ENCODE measurements around the gene TSPAN14. TPM values are rescaled to one million over a fixed set of nuclear protein-coding genes. Genes with fewer than 3 reads are reported as not detected.

TSPAN14 gene
- total and polyA plus RNA-seq, 2 of the 13 experiments (the other 11 are each of a cell fraction or from before 2014, with no cell fraction given) = 24.1 to 80.6 TPM

GRCh38 chr10:80498833-80499741, 45.0 kb downstream of the TSPAN14 start (continued):
- peak; percentile 83; the same call in 1 of the 2 replicates for TF ChIP-seq AHDC1 (CRISPR knock-in tag; IDR thresholded peaks at IDR 0.05; ENCODE audit: borderline replicate concordance)
- 0 out of 2 replicates have a peak, but pooled peaks have one; percentile 18 for TF ChIP-seq TSC22D2 (CRISPR knock-in tag; IDR thresholded peaks at IDR 0.05; ENCODE audit: borderline replicate concordance)
- no peak for TF ChIP-seq ZNF597 (CRISPR knock-in tag; IDR thresholded peaks at IDR 0.05)
- peak; percentile 73 for TF ChIP-seq NCOA2 (CRISPR knock-in tag; IDR thresholded peaks at IDR 0.05)
- TF ChIP-seq SRSF1 (optimal IDR thresholded peaks at IDR 0.05; ENCODE audit: low read depth, low read length) = no peak
- no peak for TF ChIP-seq ZNF10 (CRISPR knock-in tag; IDR thresholded peaks at IDR 0.05; ENCODE audit: borderline replicate concordance, low read depth)
- TF ChIP-seq GATAD2A (CRISPR knock-in tag; IDR thresholded peaks at IDR 0.05) = peak; percentile 88
- TF ChIP-seq PAXIP1 (CRISPR knock-in tag; conservative IDR thresholded peaks at IDR 0.05) = peak; percentile 88
- TF ChIP-seq SAP130 (CRISPR knock-in tag; IDR thresholded peaks at IDR 0.05; ENCODE audit: low read depth) = peak; percentile 91
- no peak for TF ChIP-seq FOXM1 (CRISPR knock-in tag; IDR thresholded peaks at IDR 0.05)
- TF ChIP-seq SP5 (CRISPR knock-in tag; IDR thresholded peaks at IDR 0.05; ENCODE audit: borderline replicate concordance, low read depth) = peak; percentile 64; the same call in 1 of the 2 replicates
- 0 out of 2 replicates have a peak, but pooled peaks have one; percentile 43 for TF ChIP-seq SIX1 (CRISPR knock-in tag; IDR thresholded peaks at IDR 0.05; ENCODE audit: borderline replicate concordance)
